GM12874 (cell line): ENCODE results near the gene SOX1.

Source experiments
- TF ChIP-seq, protein P1 (sequence below): IDR thresholded peaks from 2 replicates; pipeline ENCODE4 v1.5.1; 2011; ENCODE audit warnings: low read depth, mild to moderate bottlenecking, control low read depth, low read length, moderate library complexity; ENCODE audit not compliant: insufficient read depth

SOX1 gene

DNA sequence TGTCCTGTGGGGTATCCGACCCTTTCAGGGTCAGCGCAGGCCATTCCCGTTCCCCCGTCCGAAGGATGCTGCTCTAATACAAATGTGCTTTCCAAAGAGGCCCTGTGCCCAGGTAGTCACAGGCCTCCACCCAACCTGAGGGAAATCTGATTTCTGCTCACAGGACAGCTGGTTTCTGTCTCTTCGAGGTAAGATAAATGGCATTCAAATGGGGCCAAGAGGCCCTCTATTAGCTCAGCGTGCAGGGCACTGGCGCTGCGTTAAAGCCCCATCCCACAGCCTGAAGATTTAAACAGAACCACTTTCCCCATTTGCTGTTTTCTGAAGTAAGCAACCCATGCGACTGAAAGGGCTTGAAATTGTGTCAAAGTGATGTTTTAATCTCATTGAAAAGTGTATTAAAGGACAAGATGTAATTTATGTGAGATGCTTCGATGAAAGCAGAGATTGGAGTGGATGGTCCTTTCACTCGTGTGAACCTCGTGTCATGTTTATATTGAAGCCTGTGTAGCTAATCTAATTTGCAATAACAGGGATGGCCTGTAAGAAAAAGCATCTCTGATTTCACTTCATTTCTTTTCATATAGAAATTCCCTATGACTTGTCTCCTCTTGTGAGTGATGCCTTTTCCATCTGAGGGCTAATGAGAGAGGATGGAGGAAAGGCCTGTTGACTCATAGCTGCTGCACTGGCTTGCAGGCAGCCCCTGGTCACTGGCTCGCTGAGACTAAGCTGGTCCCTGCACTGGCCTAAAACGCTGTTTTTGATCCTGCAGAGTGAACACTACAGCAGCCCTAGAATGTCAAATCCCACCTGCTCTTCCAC is 7.3 kb upstream of the SOX1 start:
- TF ChIP-seq, protein P1, sequence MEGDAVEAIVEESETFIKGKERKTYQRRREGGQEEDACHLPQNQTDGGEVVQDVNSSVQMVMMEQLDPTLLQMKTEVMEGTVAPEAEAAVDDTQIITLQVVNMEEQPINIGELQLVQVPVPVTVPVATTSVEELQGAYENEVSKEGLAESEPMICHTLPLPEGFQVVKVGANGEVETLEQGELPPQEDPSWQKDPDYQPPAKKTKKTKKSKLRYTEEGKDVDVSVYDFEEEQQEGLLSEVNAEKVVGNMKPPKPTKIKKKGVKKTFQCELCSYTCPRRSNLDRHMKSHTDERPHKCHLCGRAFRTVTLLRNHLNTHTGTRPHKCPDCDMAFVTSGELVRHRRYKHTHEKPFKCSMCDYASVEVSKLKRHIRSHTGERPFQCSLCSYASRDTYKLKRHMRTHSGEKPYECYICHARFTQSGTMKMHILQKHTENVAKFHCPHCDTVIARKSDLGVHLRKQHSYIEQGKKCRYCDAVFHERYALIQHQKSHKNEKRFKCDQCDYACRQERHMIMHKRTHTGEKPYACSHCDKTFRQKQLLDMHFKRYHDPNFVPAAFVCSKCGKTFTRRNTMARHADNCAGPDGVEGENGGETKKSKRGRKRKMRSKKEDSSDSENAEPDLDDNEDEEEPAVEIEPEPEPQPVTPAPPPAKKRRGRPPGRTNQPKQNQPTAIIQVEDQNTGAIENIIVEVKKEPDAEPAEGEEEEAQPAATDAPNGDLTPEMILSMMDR, result no peak

DNA sequence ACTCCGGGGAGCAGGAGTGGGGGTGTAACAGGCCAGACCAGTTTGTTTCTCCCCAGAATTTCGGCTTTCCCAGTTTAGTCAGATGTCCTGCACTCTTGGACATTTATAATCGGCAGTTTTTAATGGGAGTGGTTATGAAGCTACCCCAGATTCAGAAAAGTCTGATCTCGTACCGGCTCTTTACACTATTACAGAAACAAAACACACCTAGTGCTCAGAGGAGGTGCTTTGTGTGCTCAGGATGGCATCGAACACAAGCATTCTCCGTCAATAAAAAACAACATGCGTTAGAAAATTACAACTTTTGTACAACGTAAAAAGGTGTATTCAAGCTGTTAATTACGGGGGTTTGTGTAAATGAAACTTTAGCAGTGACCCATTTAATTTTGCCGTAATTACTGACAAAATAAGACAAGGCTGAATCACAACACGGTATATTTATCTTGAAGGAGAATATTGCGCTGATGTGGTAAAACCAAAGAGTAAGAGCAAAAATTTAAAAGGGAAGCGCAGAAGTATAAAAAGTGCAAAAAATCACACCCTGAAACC is 6.6 kb upstream of the SOX1 start:
- TF ChIP-seq, protein P1, result no peak

DNA sequence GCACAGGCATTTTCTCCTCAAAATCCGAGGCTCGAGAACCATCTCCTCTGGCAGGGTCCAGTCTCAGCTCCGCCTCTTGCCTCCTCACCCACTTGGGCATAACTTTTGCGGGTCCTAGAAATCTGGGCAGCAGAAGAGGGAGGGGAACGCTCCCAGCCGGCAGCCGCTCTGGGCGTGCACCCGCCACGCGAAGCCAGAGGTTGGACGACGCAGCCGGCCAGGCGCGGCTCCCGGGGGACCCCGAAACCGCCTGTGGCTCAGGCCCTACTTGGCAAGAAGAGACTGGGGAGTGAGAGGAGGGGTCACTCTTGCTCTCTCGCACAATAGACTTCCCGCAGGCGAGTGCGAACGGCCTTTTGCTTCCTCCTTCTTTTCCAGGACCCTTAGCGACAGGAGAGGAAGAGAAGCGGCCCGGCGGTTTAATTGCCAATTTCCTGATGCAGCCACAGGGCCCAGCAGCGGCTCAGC is 6.0 kb upstream of the SOX1 start:
- TF ChIP-seq, protein P1, result no peak

DNA sequence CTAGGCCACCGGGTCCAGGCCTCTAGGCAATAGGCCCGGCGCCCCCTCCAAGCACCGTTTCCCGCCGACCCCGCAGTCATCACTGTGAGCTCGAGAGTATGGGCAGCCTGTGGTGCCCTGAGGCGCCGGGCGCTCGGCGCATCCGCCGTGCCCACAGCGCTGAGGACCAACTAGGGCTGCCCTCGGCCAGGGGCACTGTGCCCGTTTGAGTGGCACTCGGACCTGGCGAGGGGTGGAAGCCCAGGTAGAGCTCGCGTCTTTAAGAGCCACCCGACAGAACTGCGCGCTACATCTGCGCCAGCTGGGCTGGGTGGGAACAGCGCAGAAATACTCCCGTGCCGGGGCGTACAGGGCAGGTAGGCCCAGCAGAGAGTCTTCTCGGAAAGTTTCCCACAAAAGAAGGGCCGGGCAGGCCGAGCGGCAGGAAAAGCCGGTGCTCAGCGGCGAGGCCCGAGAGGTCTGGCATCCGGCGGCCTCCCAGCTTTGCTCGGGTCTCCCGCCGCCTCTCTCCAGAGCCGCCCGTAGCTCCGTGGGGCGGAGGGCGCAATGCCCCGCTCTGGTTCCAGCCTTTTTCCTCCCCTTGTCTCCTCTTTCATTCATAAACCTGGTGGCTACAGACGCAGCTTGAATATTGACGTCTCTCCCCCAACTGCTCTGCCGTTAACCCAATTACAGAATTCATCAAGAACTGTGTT is 5.4 kb upstream of the SOX1 start:
- TF ChIP-seq, protein P1, result no peak

DNA sequence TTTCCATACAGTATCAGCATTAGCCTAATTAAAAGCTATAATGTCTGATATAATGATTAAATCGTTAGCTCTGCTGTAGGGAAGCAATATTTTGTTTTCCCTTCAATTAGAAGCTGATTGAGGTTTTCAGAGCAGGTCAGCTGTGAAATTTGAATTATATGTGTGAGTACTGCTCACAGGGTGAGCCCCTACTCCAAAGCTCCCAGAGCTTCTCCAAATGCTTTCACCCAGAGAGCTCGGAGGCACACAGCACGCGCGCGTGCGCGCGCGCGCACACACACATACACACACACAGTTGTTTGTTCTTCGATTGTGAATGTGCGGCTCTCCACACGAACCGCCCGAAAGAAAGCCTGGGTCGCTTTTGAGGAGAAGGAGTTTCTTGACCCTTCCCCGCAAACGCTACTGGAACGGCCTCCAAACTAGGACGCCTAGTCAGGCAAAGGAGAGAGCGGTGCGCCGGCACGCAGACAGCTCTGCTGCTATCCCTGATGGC is 4.8 kb upstream of the SOX1 start:
- TF ChIP-seq, protein P1, result no peak

DNA sequence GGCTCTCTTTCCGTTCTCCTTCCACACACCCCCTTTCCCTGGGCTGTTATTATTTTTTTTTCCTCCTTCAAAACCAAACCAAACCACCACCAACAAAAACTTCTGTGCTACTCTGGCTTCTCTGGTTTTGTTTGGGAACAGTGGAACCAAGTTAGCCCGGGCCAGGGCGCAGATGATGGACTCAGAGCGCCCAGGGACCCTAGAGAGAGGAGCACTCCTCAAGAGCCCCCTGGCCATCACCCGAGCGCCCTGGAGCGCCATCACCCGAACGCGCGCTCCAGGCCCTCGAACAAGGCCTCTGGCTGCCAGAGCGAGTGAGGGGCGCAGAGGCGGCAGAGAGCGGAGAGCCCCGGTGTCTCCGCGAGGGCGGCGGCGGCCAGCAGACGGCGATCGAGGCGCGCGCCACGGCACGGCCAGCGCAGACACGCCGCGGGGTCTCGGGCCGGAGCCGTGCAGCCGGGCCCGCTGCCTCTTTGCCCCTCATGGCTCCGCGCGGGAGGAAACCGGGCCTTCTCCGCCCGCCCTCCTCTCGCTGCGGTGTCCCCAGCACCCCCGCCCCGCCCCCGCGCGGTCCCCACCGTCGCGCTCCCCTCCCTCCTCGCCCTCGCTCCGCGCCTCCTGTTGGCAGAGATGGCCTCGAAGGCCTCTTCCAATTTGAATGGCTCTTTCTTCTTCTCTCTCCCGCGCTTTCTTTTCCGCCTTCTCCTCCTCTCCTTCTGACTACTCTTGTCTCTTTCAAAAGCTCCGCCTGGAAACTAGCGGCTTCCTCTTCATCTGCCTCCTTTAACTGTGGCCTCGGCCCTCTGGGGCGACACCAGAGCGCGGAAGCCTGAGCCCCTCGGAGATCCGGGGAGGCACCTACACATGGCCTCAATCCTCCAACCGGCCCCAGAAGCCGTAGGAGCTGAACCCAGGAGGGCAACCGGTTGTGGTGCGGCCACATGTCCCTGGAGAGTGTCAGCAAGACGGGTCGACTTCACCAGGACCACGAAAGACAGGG is 4.1 kb upstream of the SOX1 start:
- TF ChIP-seq, protein P1, result no peak
